Activated T-cell treated with anti-CD3 and anti-CD28 coated beads for 48 hours (primary cell): Measurements from ENCODE around the gene SFMBT1.
"Not testable (repeated sequence)": the region's sequence is repeated elsewhere in the genome, so short reads cannot be mapped to it uniquely, and the experiment has no call there.

Experiments used
- DNase-seq: peaks from one replicate; pipeline ENCODE4 v3.0.0-alpha.2; 2020; ENCODE audit warnings: low read depth

Gene SFMBT1

DNA sequence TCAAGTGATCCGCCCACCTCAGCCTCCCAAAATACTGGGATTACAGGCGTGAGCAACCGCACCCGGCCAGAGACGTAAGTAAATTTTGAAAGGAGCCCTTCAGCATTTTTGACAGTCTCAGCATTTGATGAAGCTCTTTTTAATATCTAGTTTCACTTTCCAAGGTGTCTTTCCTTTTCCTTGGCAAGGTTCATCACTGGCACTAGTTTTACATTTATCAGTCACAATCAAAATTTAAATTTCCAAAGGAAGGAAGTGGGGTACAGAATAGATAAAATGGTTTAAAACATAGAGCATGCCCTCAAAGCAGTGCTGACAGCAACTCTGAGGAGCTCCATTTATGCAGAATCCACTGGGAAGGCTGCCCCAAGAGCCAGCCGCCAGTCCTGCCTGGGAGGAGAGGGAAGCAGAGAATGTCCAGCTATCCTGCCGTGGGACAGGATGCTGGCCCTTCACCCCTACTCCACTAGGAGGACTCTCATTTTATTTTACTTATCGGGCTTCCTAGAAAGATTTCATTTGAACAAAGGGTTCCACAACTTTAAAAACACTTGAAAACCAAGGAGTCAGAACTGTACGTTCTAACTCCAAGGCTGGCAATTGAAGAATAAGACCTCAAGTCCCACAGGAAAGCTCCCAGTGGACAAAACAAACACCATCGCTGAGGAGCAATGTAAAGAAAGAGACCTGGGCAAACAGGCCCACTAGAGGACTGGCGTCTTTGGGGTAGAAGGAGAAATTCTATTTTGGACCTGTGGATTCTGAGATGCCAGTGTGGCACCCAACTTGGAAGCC is 9.9 kb downstream of the SFMBT1 start:
- DNase-seq, result no peak

DNA sequence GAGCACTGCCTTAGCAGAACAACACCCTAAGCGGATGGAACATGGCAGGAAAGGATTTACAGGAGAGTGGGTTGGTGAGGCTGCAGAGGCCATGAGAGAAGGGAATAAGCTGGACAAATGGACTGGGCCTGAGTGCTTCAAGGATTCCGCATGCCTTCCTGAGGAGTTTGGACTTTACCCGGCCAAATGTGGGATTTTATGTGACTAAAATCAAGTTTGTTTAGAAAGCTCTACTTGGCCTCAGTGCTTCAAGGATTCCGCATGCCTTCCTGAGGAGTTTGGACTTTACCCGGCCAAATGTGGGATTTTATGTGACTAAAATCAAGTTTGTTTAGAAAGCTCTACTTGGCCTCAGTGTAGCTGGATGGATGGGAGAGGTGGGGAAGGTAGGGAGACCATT is 10.9 kb downstream of the SFMBT1 start:
- not testable (repeated sequence) for DNase-seq

GRCh38 chr3:53034411-53034810 is 11.5 kb downstream of the SFMBT1 start:
- DNase-seq, result not testable (repeated sequence)

- DNase-seq, result no peak
Measured at GRCh38 chr3:53032609-53033008, 13.3 kb downstream of the SFMBT1 start.

DNA sequence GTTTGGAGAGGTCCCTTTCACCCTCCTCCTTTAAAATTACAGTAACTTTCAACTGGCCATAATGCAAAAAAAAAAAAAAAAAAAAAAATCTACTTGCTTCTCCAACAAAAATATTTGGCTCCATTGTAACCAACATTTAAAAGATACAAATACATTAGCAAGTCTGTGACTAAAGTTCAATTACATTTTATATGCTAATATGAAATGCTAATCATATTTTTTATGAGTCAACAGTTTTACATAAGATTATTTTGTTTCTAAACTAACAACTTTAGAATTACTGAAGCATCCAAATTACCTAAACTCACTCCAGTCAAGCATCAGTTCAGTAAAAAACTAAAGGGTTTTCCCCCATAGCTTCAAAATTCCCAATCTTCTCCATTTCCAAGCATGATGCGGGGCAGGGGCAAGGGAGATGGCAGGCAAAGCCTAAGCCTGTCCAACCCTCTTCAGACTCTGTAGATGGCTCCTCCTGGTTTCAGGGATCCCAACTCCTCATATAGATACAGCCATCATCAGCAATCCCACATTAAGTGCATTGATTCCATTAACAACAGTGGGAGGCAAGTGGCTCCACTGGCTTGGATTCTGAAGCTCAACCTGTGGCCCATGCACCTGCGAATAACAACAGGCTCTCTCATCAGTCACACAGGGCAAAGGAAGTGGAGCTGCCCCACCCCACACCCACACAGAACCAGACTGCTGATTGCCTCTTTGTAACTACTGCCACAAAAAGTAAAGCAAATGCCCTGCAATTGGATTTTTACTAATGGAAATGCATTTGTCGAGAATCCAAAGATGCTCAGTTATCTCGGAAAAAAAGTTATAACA is 15.0 kb downstream of the SFMBT1 start:
- DNase-seq, result peak; percentile 17

DNA sequence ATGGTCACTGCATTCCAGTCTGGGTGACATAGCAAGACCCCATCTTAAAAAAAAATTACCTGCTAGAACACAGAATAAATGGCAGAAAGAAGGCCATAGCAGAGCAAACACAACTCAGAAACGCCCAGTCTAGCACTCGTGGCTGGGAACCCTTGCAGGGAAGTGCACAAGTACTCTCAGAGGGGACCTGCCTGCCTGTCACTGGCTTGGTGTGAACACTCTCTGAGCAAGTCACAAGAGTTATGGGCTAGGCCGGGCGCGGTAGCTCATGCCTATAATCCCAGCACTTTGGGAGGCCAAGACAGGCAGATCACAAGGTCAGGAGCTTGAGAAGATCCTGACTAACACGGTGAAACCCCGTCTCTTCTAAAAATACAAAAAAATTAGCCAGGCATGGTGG is 17.2 kb downstream of the SFMBT1 start:
- DNase-seq, result no peak

DNA sequence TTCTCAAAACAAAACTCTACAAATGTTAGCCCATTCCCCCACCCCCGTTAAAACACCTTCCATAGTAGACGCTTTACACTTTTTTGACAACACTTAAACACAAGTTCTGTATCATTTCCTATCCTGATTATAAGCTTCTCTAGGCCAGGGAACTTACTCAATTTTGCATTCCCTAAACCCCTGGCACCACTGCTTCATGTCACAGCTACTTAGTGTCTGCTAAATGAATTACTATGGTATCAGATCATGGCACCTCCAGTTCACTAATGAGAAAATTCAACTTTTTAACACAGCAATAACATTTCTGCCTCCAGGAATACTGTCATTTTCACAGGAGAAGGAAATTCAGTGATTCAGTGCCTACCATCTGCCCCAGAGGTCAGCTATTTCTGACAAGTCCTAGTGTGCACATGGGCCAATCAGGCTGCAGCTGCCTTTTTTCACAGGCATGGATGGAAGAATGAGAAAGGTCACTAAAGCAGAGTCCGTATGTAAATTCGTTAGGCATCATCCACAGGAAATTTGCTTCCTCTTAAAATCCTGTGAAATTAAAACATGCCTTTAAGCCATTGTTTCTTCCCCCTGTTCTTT is 18.5 kb downstream of the SFMBT1 start:
- no peak for DNase-seq

- DNase-seq, result no peak
Measured at GRCh38 chr3:53026382-53027162, 19.3 kb downstream of the SFMBT1 start.

GRCh38 chr3:53024315-53024714 is 21.6 kb downstream of the SFMBT1 start:
- no peak for DNase-seq

- no peak for DNase-seq
Measured at GRCh38 chr3:53023072-53023823, 22.6 kb downstream of the SFMBT1 start.

DNA sequence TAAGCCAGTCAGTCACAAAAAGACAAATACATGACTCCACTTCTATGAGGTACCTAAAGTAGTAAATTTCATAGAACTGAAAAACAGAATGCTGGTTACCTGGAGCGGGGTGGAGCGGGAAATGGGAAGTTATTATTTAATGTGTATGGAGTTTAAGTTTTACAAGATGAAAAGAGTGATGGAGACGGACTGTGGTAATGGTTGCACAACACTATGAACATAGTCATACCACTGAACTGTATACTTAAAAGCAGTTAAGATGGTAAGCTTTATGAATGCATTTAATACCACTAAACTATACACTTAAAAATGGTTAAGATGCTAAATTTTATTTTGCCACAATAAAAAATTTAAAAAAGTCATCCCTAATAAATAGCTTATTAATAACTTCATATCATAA is 23.2 kb downstream of the SFMBT1 start:
- DNase-seq, result no peak

DNA sequence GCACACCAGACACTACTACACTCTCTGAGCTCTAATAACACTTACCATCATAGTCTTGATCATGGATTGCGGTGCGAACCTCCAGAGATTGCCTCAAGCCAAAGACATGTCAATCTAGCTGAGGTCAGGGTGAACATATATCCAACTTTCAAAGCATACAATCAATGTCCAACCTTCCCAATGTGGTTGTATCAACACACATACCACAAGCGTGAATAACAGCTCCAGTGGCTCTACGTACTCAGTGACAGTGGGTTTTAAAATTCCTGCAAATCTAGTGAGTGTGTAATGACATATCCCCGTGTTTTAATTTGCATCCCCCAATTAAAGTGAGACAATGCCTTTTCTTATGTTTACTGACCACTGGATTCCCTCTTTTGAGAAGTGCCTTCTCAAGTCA is 29.6 kb downstream of the SFMBT1 start:
- no peak for DNase-seq

- no peak for DNase-seq
Measured at GRCh38 chr3:53011324-53011723, 34.5 kb downstream of the SFMBT1 start.

DNA sequence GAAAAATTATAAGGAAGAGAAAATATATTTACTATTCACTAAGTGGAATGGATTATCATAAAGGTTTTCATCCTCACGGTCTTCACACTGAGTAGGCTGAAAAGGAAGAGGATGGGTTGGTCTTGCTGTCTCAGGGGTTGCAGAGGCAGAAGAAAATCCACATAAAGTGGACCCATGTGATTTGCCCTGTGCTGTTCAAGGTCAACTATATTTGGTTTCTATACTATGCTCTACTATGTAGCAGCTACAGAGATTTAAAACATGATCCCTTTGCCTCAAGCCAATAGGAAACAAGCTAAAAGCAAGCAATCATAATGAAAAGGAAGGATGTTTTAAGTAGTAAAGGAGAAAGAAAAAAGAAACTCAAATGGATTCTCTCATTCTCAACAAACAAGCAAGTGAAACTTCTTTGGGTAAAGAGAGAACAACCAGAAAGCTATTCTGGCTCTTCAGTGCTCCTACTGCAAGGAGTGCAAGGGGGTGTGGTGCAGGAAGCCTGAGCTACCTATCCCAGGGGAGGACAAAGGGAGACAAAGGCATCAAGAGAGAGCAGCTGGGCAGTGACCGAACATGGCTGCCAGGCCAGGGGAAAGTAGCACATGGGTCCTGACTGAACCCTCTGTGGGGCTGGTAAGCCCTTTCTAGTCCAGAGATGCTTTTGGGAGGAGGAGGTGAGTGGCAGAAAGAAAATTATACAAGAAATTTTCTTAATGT is 35.9 kb downstream of the SFMBT1 start:
- DNase-seq, result no peak

- DNase-seq, result no peak
Measured at GRCh38 chr3:53008932-53009331, 36.9 kb downstream of the SFMBT1 start.

DNA sequence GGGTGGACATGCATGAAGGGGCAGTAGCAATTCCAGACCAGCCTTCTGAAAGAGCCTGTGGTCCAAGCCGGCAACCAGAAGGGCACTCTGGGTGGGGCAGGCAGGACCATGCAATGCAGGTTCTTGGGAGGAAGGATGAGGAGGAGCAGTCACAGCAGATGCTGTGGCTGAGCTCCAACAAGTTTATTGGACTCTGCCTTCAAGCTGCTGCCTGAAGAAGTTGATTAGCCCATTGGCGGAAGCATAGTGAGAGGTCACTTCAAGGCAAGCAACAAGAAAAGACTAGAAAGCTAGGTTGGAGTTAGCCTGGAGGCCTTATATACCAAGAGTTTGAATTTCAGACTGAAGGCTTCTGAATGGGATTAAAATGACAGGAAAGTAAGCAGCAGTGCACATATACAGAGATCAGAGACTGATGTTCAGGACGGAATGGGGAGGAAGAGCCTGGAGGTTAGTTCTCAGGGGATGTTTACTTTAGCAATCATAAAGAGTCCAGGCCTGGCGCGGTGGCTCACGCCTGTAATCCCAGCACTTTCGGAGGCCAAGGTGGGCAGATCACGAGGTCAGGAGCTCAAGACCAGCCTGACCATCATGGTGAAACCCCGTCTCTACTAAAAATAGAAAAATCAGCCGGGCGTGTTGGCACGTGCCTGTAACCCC is 39.9 kb downstream of the SFMBT1 start:
- DNase-seq, result no peak

- DNase-seq, result no peak
Measured at GRCh38 chr3:53005338-53005737, 40.5 kb downstream of the SFMBT1 start.

DNA sequence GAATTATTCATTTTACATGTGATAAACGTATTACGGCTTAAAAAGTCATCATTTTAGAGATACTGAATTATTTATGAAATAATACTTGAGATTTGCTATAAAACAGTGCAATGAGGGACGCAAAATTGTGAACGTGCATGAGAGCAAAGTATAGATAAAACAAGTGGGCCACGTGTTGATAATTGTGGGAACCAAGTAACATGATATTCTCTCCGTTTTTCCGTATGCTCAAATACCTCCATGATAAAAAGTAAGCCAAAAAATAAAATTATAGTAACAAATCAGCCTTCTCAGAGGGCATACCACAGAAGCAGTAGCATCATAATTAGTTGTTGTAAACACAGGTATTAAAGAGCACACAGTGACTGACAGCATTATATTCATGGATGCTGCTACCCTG is 42.6 kb downstream of the SFMBT1 start:
- no peak for DNase-seq

DNA sequence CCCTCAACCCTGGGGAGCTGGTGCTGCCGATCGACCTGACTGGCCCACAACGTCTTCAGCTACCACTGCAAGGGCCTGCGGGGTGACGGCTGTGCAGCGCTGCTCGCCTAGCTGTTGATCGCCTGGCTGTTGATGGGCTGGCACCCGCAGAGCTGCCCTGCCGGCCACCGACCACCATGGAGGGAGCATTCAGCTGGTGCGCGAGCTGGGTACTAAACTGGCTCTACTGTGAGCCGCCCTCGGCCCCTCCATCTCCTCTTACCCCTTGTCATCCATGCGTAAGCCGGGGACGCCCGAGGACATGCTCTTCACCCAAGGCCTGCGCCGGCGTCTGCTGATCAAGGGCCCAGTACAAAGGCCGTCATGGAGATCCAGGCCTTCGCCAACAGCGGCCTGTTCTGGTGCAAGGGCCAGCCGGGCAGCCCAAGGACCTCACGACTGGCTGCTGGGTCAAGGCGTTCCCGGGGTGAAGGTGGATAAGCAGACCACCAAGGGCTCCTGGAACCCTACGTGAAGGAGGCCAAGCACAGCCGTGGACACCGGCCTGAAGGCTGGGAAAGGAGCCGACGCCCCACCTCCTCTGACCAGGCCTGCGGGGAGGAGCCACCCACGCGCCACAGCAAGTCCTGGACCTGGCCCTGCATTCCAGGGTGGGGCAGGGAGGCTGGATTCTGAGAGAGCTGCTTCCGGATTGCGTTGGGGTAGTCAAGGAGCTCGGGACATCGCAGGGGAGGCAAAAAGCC is 46.9 kb downstream of the SFMBT1 start:
- no peak for DNase-seq

GRCh38 chr3:52990637-52991036 is 55.2 kb downstream of the SFMBT1 start:
- no peak for DNase-seq
